GM12878 (cell line): ENCODE measurements around the gene COL9A1. TPM values are rescaled to one million over a fixed set of nuclear protein-coding genes. Genes with fewer than 3 reads are reported as not detected.

Experiments
- ATAC-seq: fragments of 200-7000 bp; cut with Tn5 transposase; 3 replicates; pipeline ENCODE4 v1.9.1; 2020; ENCODE audit warnings: mild to moderate bottlenecking, moderate library complexity
- BruUV-seq: library from RNA; stranded (reverse); fragments of 400-500 nt; replicated peaks from 2 replicates; lab custom pipeline; 2021; lab: Mats Ljungman, UMichigan
- CTCF ChIA-PET: fragments of 300-600 bp; sonication (Branson Sonifier 250); formaldehyde crosslinking; extraction: SDS; loops from one replicate; lab custom pipeline; 2021; ENCODE audit warnings: inconsistent platforms; lab: Yijun Ruan, JAX
- POLR2A ChIA-PET: fragments of 350-600 bp; formaldehyde crosslinking; extraction: SDS; loops from one replicate; lab custom pipeline; 2021; ENCODE audit warnings: inconsistent platforms; lab: Charles Lee
- RAD21 ChIA-PET: fragments of 300-600 bp; sonication (Branson Sonifier 250); formaldehyde crosslinking; loops from one replicate; lab custom pipeline; 2023; ENCODE audit warnings: antibody characterized with exemption; ENCODE audit not compliant: unreplicated experiment; lab: Charles Lee
- SMC1A ChIA-PET: fragments of 300-600 bp; sonication (Branson Sonifier 250); formaldehyde crosslinking; loops from one replicate; lab custom pipeline; 2023; ENCODE audit not compliant: unreplicated experiment, uncharacterized antibody; lab: Charles Lee
- DNase-seq: peaks from one replicate; pipeline ENCODE4 v3.0.0-alpha.2; 2011; ENCODE audit warnings: low read depth, low spot score
- FAIRE-seq: peaks from 3 replicates; lab custom pipeline; 2011; peaks lifted over from hg19 to GRCh38; lab: Jason Lieb, UNC
- H2AFZ ChIP-seq: 2 replicates; pipeline ENCODE4 v1.6.0; 2011; ENCODE audit warnings: low read depth, low read length, control low read depth; ENCODE audit not compliant: control insufficient read depth
- H3K27ac ChIP-seq: 2 replicates; pipeline ENCODE4 v1.5.1; 2011; ENCODE audit warnings: control low read depth; ENCODE audit not compliant: control insufficient read depth, insufficient read depth
- H3K27me3 ChIP-seq, 2 experiments: replicated peaks in 1 of 2; 2 replicates each; pipeline versions ENCODE4 v1.6.0 to v1.6.1; 2011; ENCODE audit warnings: low read length in 1 of 2; ENCODE audit not compliant: control insufficient read depth in 2 of 2, insufficient read depth in 2 of 2
- H3K36me3 ChIP-seq, 2 experiments: 2 replicates each; pipeline ENCODE4 v1.5.1; 2011; ENCODE audit warnings: low read length in 1 of 2; ENCODE audit not compliant: control insufficient read depth in 2 of 2, insufficient read depth in 2 of 2
- H3K4me1 ChIP-seq: 2 replicates; pipeline ENCODE4 v1.6.1; 2011; ENCODE audit warnings: mild to moderate bottlenecking, low read length, moderate library complexity, mixed read lengths; ENCODE audit not compliant: control insufficient read depth, insufficient read depth
- H3K4me2 ChIP-seq: 2 replicates; pipeline ENCODE4 v1.6.0; 2011; ENCODE audit warnings: control low read depth; ENCODE audit not compliant: control insufficient read depth, insufficient read depth
- H3K4me3 ChIP-seq: fragments of 200-600 bp; sonication (generic); 2 replicates; pipeline ENCODE4 v1.5.1; 2016
- H3K79me2 ChIP-seq: 2 replicates; pipeline ENCODE4 v1.6.0; 2011; ENCODE audit warnings: low read length; ENCODE audit not compliant: control insufficient read depth, insufficient read depth
- H3K9ac ChIP-seq: 2 replicates; pipeline ENCODE4 v1.8.0; 2011; ENCODE audit warnings: low read length, control low read depth, mixed read lengths; ENCODE audit not compliant: control insufficient read depth, insufficient read depth
- H3K9me3 ChIP-seq: replicated peaks from 3 replicates; pipeline ENCODE4 v1.5.1; 2011; ENCODE audit warnings: mild to moderate bottlenecking, low read length; ENCODE audit not compliant: control insufficient read depth, insufficient read depth
- H4K20me1 ChIP-seq: 2 replicates; pipeline ENCODE4 v1.6.0; 2011; ENCODE audit not compliant: control insufficient read depth, insufficient read depth
- CEBPZ ChIP-seq: fragments of 150-350 bp; IDR thresholded peaks from 2 replicates; pipeline ENCODE4 v1.6.1; 2016; ENCODE audit warnings: low read depth, low read length
- NRF1 ChIP-seq: conservative IDR thresholded peaks from 2 replicates; pipeline ENCODE4 v1.6.1; 2011; ENCODE audit warnings: mild to moderate bottlenecking, low read depth, low read length, improper control_type of control experiment
- REST ChIP-seq: IDR thresholded peaks from 2 replicates; pipeline ENCODE4 v1.6.1; 2012; ENCODE audit warnings: mild to moderate bottlenecking, low read depth, low read length
- SMAD5 ChIP-seq: IDR thresholded peaks from 2 replicates; pipeline ENCODE4 v1.6.1; 2016; ENCODE audit warnings: antibody characterized with exemption, low read depth
- TCF7 ChIP-seq: IDR thresholded peaks from 2 replicates; pipeline ENCODE4 v1.6.1; 2014; ENCODE audit warnings: antibody characterized with exemption, borderline replicate concordance
- ZBTB11 ChIP-seq: fragments of 450-650 bp; formaldehyde crosslinking; IDR thresholded peaks from 2 replicates; pipeline ENCODE4 v1.5.0; 2022; ENCODE audit warnings: mild to moderate bottlenecking, missing genetic modification characterization
- ZNF274 ChIP-seq: IDR thresholded peaks from one replicate; pipeline ENCODE4 v1.8.0; 2011; ENCODE audit not compliant: insufficient read length, insufficient read depth
- WGBS: methylation state at CpG from one replicate; pipeline ENCODE4 v1.1.6; 2016; ENCODE audit warnings: low lambda C conversion rate; ENCODE audit not compliant: insufficient replicate concordance, insufficient coverage; ENCODE audit errors: missing lambda C conversion rate; 5-methylcytosine and 5-hydroxymethylcytosine counted together
- in situ Hi-C: fragments of 300-500 bp; cut with MboI; formaldehyde crosslinking; loops from 9 replicates; pipeline ENCODE4 v1.14.3; 2018; ENCODE audit warnings: mixed read lengths
- intact Hi-C: fragments of 100-400 bp; cut with micrococcal nuclease; formaldehyde crosslinking; loops from one replicate; pipeline ENCODE4 v1.14.2; 2022; ENCODE audit not compliant: unreplicated experiment
- polyA plus RNA-seq, 11 experiments: library from polyadenylated mRNA; depleted of rRNA in 4 of 11; unstranded in 6 of 11; stranded (reverse) in 5 of 11; fragments of >200 nt; fragmentation: Nextera tagmentation in 4 of 11; fragmentation: Illumina TruSeq in 1 of 11; extraction: Ambion mirVana in 4 of 11; extraction: Trizol in 1 of 11; gene quantifications; 1 replicate in 1 of 11; 2 replicates in 10 of 11; pipeline versions ENCODE4 v1.2.1 to v1.2.3, GENCODE V29; 2011 to 2016; ENCODE audit warnings: inconsistent platforms in 2 of 11, missing spikeins in 2 of 11, low read depth in 1 of 11
- total RNA-seq, 4 experiments: library from RNA; depleted of rRNA in 3 of 4; stranded (reverse); fragments of >200 nt in 3 of 4; fragmentation: Illumina TruSeq in 1 of 4; extraction: Trizol in 1 of 4; gene quantifications; 2 replicates each; pipeline versions ENCODE4 v1.2.1 to v1.2.3, GENCODE V29; 2013 to 2021

Gene COL9A1
- total and polyA plus RNA-seq, 10 of the 15 experiments (the other 5 are each of a cell fraction or from before 2014, with no cell fraction given) = not detected

- no peaks in the 10 kb centered on the region for H3K4me1 ChIP-seq
- no peak for ATAC-seq
- 2% methylated on average over 2 of the region's 2 CpGs for WGBS
- no peak overlapping the region for H3K27ac ChIP-seq
- in situ Hi-C loops (no loop called here), intact Hi-C loops (no loop called here)
- no peak for DNase-seq
- no peak for TF ChIP-seq ZNF274
- no peak for TF ChIP-seq NRF1
- no peak for TF ChIP-seq SMAD5
- TF ChIP-seq REST = peak; percentile 79
- no peak for TF ChIP-seq ZBTB11 (CRISPR knock-in tag)
- TF ChIP-seq CEBPZ = no peak
- no peak for TF ChIP-seq TCF7
- no peak overlapping the region for H3K4me3 ChIP-seq
- H3K36me3 ChIP-seq = no peaks in the 10 kb centered on the region
- no peak overlapping the region for H3K4me2 ChIP-seq
- no peak overlapping the region for H2AFZ ChIP-seq
- SMC1A ChIA-PET = interaction anchor here (0.9 kb wide), 1 partner anchor 11 kb away, joined by 3 read pairs; no protein-coding TSS in a partner anchor
- no TSS peak for BruUV-seq
- no peaks in the 10 kb centered on the region for H3K9me3 ChIP-seq
- POLR2A ChIA-PET = no interaction called here
- H3K79me2 ChIP-seq = no peaks in the 10 kb centered on the region
- H3K9ac ChIP-seq = no peak overlapping the region
- H3K27me3 ChIP-seq = no peaks in the 10 kb centered on the region
- CTCF ChIA-PET = interaction anchor here (1.3 to 2.8 kb wide), 3 partner anchors 10 to 71 kb away, joined by 3 to 23 read pairs (median 4); no protein-coding TSS in a partner anchor
- no peak for FAIRE-seq
- H4K20me1 ChIP-seq = no peaks in the 10 kb centered on the region
- RAD21 ChIA-PET = interaction anchor here (0.7 to 1.0 kb wide), 2 partner anchors 10 to 11 kb away, joined by 3 to 4 read pairs; no protein-coding TSS in a partner anchor
These were observed 3.4 kb downstream of the COL9A1 start for GRCh38 chr6:70299456-70299855.
